SU-DHL-6 (cell line): ENCODE results near the gene LCNL1.

Experiments
- H2AFZ ChIP-seq: fragments of 200-600 bp; sonication (generic); 2 replicates; pipeline ENCODE4 v1.6.1; 2014; ENCODE audit warnings: low read depth, mild to moderate bottlenecking, moderate library complexity, mixed read lengths, antibody characterized with exemption, low read length; ENCODE audit not compliant: severe bottlenecking
- H3F3A ChIP-seq: fragments of 200-600 bp; shearing (Covaris generic); 2 replicates; pipeline ENCODE4 v1.6.0; 2016; ENCODE audit warnings: antibody characterized with exemption, mild to moderate bottlenecking; ENCODE audit not compliant: insufficient read depth
- H3K27ac ChIP-seq: fragments of 200-600 bp; sonication (generic); 2 replicates; pipeline ENCODE4 v1.5.1; 2016; ENCODE audit warnings: low read depth, mild to moderate bottlenecking, low read length, moderate library complexity, mixed read lengths
- H3K27me3 ChIP-seq: fragments of 200-600 bp; sonication (generic), shearing (Covaris generic); 2 replicates; pipeline ENCODE4 v1.6.0; 2014; ENCODE audit warnings: mild to moderate bottlenecking, low read length
- H3K36me3 ChIP-seq: fragments of 200-600 bp; sonication (generic); 2 replicates; pipeline ENCODE4 v1.6.1; 2014; ENCODE audit warnings: mild to moderate bottlenecking, low read length, mixed read lengths
- H3K4me2 ChIP-seq: fragments of 300-600, 200-600 bp; shearing (Covaris generic), sonication (generic); 2 replicates; pipeline ENCODE4 v1.6.0; 2014; ENCODE audit warnings: low read length, low read depth, mild to moderate bottlenecking; ENCODE audit not compliant: poor library complexity, severe bottlenecking
- H3K4me3 ChIP-seq: fragments of 200-600 bp; sonication (generic); 2 replicates; pipeline ENCODE4 v1.5.1; 2014; ENCODE audit warnings: antibody characterized with exemption, low read length, mild to moderate bottlenecking, mixed read lengths; ENCODE audit not compliant: insufficient read depth, poor library complexity, severe bottlenecking
- H3K79me2 ChIP-seq: fragments of 200-600 bp; sonication (generic); 2 replicates; pipeline ENCODE4 v1.6.1; 2014; ENCODE audit warnings: mild to moderate bottlenecking, low read length, moderate library complexity; ENCODE audit not compliant: insufficient read depth
- H3K9ac ChIP-seq: fragments of 200-600 bp; sonication (generic); 2 replicates; pipeline ENCODE4 v1.7.0; 2014; ENCODE audit warnings: mild to moderate bottlenecking, low read length
- H3K9me2 ChIP-seq: fragments of 200-600 bp; sonication (generic); replicated peaks from 2 replicates; pipeline ENCODE4 v1.6.1; 2014; ENCODE audit warnings: low read length; ENCODE audit not compliant: insufficient read depth
- H3K9me3 ChIP-seq: fragments of 200-600 bp; sonication (generic); 2 replicates; pipeline ENCODE4 v1.6.1; 2014; ENCODE audit warnings: low read length, mixed read lengths; ENCODE audit not compliant: insufficient read depth
- H4K20me1 ChIP-seq: fragments of 200-600 bp; sonication (generic); 2 replicates; pipeline ENCODE4 v1.6.1; 2014; ENCODE audit warnings: low read depth, mild to moderate bottlenecking, antibody characterized with exemption, low read length, moderate library complexity, mixed read lengths
- EZH2phosphoT487 ChIP-seq: fragments of 200-600 bp; sonication (generic), shearing (Covaris generic); conservative IDR thresholded peaks from 2 replicates; pipeline ENCODE4 v1.6.1; 2018; ENCODE audit warnings: mild to moderate bottlenecking, antibody characterized with exemption, low read length, moderate library complexity, mixed read lengths
- TF ChIP-seq, protein P1 (sequence below): fragments of 200-600 bp; sonication (generic); IDR thresholded peaks from one replicate; pipeline ENCODE4 v1.5.1; 2017; ENCODE audit warnings: antibody characterized with exemption, mild to moderate bottlenecking, low read length, moderate library complexity; ENCODE audit not compliant: insufficient read depth, poor library complexity, severe bottlenecking

LCNL1 gene

DNA sequence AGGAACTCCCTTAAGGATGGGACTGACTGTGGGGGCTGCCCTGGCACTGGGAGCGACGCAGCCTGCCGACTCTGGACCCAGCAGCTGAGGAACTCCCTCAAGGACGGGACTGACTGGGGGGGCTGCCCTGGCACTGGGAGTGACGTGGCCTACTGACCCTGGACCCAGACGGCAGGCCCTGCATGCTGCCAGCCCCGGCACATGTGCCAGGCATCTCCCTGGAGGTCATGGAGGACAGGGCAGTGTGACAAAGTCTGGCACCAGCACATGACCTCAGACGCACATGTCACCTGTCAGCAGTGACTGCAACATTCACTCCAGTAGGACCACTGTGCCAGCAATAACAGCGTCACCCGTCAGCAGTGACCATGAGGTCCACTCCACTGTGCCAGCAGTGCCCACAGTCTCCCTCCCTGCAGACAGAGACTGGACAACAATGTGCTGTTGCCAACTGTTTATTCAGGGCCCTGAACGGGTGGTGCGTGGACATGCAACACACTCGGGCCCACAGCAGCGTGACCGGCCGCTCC is 42.7 kb upstream of the LCNL1 start:
- Histone ChIP-seq H3K27ac (no peak overlapping the region), H2AFZ (no peak overlapping the region), H3K36me3 (no peaks in the 10 kb centered on the region), H3K79me2 (peaks cover 8% of the 10 kb centered on the region), H3K9me3 (no peaks in the 10 kb centered on the region), H3K9ac (no peak overlapping the region), H4K20me1 (no peaks in the 10 kb centered on the region), H3K9me2 (no peaks in the 10 kb centered on the region), H3K4me3 (no peak overlapping the region), H3K27me3 (no peaks in the 10 kb centered on the region), H3K4me2 (no peak overlapping the region), H3F3A (peaks cover 10% of the 10 kb centered on the region)
- TF ChIP-seq, protein P1, sequence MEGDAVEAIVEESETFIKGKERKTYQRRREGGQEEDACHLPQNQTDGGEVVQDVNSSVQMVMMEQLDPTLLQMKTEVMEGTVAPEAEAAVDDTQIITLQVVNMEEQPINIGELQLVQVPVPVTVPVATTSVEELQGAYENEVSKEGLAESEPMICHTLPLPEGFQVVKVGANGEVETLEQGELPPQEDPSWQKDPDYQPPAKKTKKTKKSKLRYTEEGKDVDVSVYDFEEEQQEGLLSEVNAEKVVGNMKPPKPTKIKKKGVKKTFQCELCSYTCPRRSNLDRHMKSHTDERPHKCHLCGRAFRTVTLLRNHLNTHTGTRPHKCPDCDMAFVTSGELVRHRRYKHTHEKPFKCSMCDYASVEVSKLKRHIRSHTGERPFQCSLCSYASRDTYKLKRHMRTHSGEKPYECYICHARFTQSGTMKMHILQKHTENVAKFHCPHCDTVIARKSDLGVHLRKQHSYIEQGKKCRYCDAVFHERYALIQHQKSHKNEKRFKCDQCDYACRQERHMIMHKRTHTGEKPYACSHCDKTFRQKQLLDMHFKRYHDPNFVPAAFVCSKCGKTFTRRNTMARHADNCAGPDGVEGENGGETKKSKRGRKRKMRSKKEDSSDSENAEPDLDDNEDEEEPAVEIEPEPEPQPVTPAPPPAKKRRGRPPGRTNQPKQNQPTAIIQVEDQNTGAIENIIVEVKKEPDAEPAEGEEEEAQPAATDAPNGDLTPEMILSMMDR, result no peak
- TF ChIP-seq EZH2phosphoT487, result no peak

DNA sequence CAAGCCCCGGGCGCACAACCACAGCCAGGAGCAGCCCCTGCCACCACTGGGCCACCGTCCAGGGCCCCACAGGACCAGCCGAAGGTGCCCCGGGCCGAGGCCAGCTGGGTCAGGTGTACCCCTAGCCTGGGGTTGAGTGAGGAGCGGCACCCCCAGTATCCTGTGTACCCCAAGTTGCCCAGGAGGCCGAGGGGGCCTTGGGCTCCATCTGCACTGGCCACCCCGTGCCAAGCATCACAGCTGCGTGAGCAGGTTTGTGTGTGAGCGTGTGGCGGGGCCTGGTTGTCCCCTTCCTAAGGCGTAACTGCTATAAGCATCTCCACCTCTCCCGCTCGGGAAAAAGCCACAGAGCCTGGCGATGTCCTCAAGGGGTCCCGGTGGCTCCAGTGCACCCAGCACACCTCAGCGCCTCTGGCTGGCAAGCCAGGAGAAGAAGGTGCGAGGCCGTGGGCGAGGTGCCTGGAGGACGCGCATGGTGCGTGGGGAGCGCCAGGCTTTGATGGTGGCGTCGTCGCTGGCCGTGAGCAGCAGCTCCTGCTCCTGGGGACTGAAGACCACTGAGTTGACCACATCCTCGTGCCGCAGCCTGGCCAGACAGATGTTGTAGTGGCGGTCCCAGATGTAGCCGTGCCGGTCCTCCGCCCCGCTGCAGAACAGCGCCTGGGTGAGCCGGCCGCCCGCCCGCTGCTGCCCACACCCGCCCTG is 42.1 kb upstream of the LCNL1 start:
- Histone ChIP-seq H2AFZ (no peak overlapping the region), H4K20me1 (no peaks in the 10 kb centered on the region), H3K79me2 (peaks cover 8% of the 10 kb centered on the region), H3K4me2 (no peak overlapping the region), H3K36me3 (no peaks in the 10 kb centered on the region), H3K27ac (no peak overlapping the region), H3K9me2 (no peaks in the 10 kb centered on the region), H3K27me3 (no peaks in the 10 kb centered on the region), H3K4me3 (no peak overlapping the region), H3K9me3 (no peaks in the 10 kb centered on the region), H3F3A (peaks cover 8% of the 10 kb centered on the region), H3K9ac (no peak overlapping the region)
- no peak for TF ChIP-seq EZH2phosphoT487
- TF ChIP-seq, protein P1, result no peak

- H3K36me3 ChIP-seq, result no peaks in the 10 kb centered on the region
- peaks cover 3% of the 10 kb centered on the region for H3F3A ChIP-seq
- no peak overlapping the region for H2AFZ ChIP-seq
- TF ChIP-seq, protein P1, result no peak
- no peak for TF ChIP-seq EZH2phosphoT487
- no peaks in the 10 kb centered on the region for H3K27me3 ChIP-seq
- no peak overlapping the region for H3K9ac ChIP-seq
- no peaks in the 10 kb centered on the region for H3K9me2 ChIP-seq
- H3K27ac ChIP-seq, result no peak overlapping the region
- no peak overlapping the region for H3K4me2 ChIP-seq
- peaks cover 8% of the 10 kb centered on the region for H3K79me2 ChIP-seq
- no peaks in the 10 kb centered on the region for H3K9me3 ChIP-seq
- H4K20me1 ChIP-seq, result no peaks in the 10 kb centered on the region
- no peak overlapping the region for H3K4me3 ChIP-seq
Measured at GRCh38 chr9:136941231-136942111, 41.3 kb upstream of the LCNL1 start.
